HEK293 (cell line): Measurements from ENCODE around the gene DOK3.

Source experiments
- BCL11A ChIP-seq: fragments of 450-650 bp; formaldehyde crosslinking; IDR thresholded peaks from 2 replicates; pipeline ENCODE4 v1.5.1; 2016; ENCODE audit warnings: low read depth, missing biosample characterization, missing genetic modification characterization
- BCL11B ChIP-seq: fragments of 450-650 bp; formaldehyde crosslinking; IDR thresholded peaks from 2 replicates; pipeline ENCODE4 v1.5.1; 2016; ENCODE audit warnings: low read depth, missing biosample characterization, missing genetic modification characterization
- HOXC10 ChIP-seq: sonication (generic); formaldehyde crosslinking; IDR thresholded peaks from 2 replicates; pipeline ENCODE4 v1.8.1; 2023; ENCODE audit warnings: mild to moderate bottlenecking, missing genetic modification reagents
- KLF1 ChIP-seq: fragments of 450-650 bp; formaldehyde crosslinking; IDR thresholded peaks from 2 replicates; pipeline ENCODE4 v1.5.1; 2016; ENCODE audit warnings: missing biosample characterization, missing genetic modification characterization
- KLF9 ChIP-seq: fragments of 450-650 bp; formaldehyde crosslinking; IDR thresholded peaks from 2 replicates; pipeline ENCODE4 v1.5.1; 2016; ENCODE audit warnings: missing biosample characterization, missing genetic modification characterization, low read depth
- TCF7L2 ChIP-seq: IDR thresholded peaks from 2 replicates; pipeline ENCODE4 v1.6.1; 2011; ENCODE audit warnings: low read depth, mild to moderate bottlenecking, inconsistent platforms, low read length, moderate library complexity, borderline replicate concordance
- YY1 ChIP-seq: fragments of 450-650 bp; formaldehyde crosslinking; IDR thresholded peaks from 2 replicates; pipeline ENCODE4 v1.5.1; 2018; ENCODE audit warnings: missing biosample characterization, missing genetic modification characterization
- ZBTB8A ChIP-seq: fragments of 450-650 bp; formaldehyde crosslinking; IDR thresholded peaks from 2 replicates; pipeline ENCODE4 v1.5.1; 2016; ENCODE audit warnings: missing biosample characterization, missing genetic modification characterization
- ZNF19 ChIP-seq: fragments of 450-650 bp; formaldehyde crosslinking; IDR thresholded peaks from 2 replicates; pipeline ENCODE4; 2016; ENCODE audit warnings: missing biosample characterization, missing genetic modification characterization, low read depth
- ZNF274 ChIP-seq, 2 experiments: fragments of 200-500 bp in 1 of 2; fragments of 450-650 bp in 1 of 2; sonication (Bioruptor generic) in 1 of 2; formaldehyde crosslinking in 1 of 2; IDR thresholded peaks; 2 replicates each; pipeline versions ENCODE4 v1.5.1 to v1.6.1; 2014 to 2016; ENCODE audit warnings: borderline replicate concordance in 1 of 2, inconsistent platforms in 1 of 2, low read length in 1 of 2, missing biosample characterization in 1 of 2, missing genetic modification characterization in 1 of 2
- ZNF391 ChIP-seq: fragments of 450-650 bp; formaldehyde crosslinking; IDR thresholded peaks from 2 replicates; pipeline ENCODE4 v1.5.1; 2016; ENCODE audit warnings: low read depth, missing biosample characterization, missing genetic modification characterization, borderline replicate concordance
- ZNF426 ChIP-seq: fragments of 450-650 bp; formaldehyde crosslinking; IDR thresholded peaks from 2 replicates; pipeline ENCODE4 v1.5.1; 2017; ENCODE audit warnings: missing biosample characterization, missing genetic modification characterization, mild to moderate bottlenecking, inconsistent platforms, moderate library complexity
- ZNF48 ChIP-seq: fragments of 450-650 bp; formaldehyde crosslinking; IDR thresholded peaks from 2 replicates; pipeline ENCODE4 v1.5.1; 2016; ENCODE audit warnings: missing biosample characterization, missing genetic modification characterization
- ZNF510 ChIP-seq: fragments of 450-650 bp; formaldehyde crosslinking; IDR thresholded peaks from 2 replicates; pipeline ENCODE4 v1.5.1; 2018; ENCODE audit warnings: mild to moderate bottlenecking, missing genetic modification characterization, missing biosample characterization; ENCODE audit not compliant: insufficient replicate concordance
- ZNF560 ChIP-seq: fragments of 450-650 bp; formaldehyde crosslinking; IDR thresholded peaks from 2 replicates; pipeline ENCODE4 v1.5.1; 2017; ENCODE audit warnings: missing biosample characterization, missing genetic modification characterization, borderline replicate concordance
- ZNF571 ChIP-seq: fragments of 450-650 bp; formaldehyde crosslinking; IDR thresholded peaks from 2 replicates; pipeline ENCODE4 v1.5.0; 2017; ENCODE audit warnings: missing biosample characterization, missing genetic modification characterization
- ZNF701 ChIP-seq: fragments of 450-650 bp; formaldehyde crosslinking; IDR thresholded peaks from 2 replicates; pipeline ENCODE4 v1.5.1; 2016; ENCODE audit warnings: missing biosample characterization, missing genetic modification characterization
- ZNF776 ChIP-seq: fragments of 450-650 bp; formaldehyde crosslinking; IDR thresholded peaks from 2 replicates; pipeline ENCODE4 v1.5.0; 2017; ENCODE audit warnings: missing biosample characterization, missing genetic modification characterization, borderline replicate concordance
- ZNF792 ChIP-seq: fragments of 450-650 bp; formaldehyde crosslinking; IDR thresholded peaks from 2 replicates; pipeline ENCODE4 v1.5.1; 2016; ENCODE audit warnings: missing biosample characterization, missing genetic modification characterization
- ZNF837 ChIP-seq: fragments of 450-650 bp; formaldehyde crosslinking; IDR thresholded peaks from 2 replicates; pipeline ENCODE4 v1.5.1; 2016; ENCODE audit warnings: missing biosample characterization, missing genetic modification characterization
- TF ChIP-seq, protein P1 (sequence below): fragments of 450-650 bp; formaldehyde crosslinking; IDR thresholded peaks from 2 replicates; pipeline ENCODE4 v1.5.1; 2016; ENCODE audit warnings: missing biosample characterization, missing genetic modification characterization
- TF ChIP-seq, protein P2 (sequence below): fragments of 450-650 bp; formaldehyde crosslinking; IDR thresholded peaks from 2 replicates; pipeline ENCODE4 v1.5.1; 2017; ENCODE audit warnings: missing biosample characterization, missing genetic modification characterization
- TF ChIP-seq, protein P3 (sequence below): sonication (generic); formaldehyde crosslinking; IDR thresholded peaks from 2 replicates; pipeline ENCODE4 v1.8.1; 2022; ENCODE audit warnings: mild to moderate bottlenecking, moderate library complexity, missing genetic modification reagents

Gene DOK3

DNA sequence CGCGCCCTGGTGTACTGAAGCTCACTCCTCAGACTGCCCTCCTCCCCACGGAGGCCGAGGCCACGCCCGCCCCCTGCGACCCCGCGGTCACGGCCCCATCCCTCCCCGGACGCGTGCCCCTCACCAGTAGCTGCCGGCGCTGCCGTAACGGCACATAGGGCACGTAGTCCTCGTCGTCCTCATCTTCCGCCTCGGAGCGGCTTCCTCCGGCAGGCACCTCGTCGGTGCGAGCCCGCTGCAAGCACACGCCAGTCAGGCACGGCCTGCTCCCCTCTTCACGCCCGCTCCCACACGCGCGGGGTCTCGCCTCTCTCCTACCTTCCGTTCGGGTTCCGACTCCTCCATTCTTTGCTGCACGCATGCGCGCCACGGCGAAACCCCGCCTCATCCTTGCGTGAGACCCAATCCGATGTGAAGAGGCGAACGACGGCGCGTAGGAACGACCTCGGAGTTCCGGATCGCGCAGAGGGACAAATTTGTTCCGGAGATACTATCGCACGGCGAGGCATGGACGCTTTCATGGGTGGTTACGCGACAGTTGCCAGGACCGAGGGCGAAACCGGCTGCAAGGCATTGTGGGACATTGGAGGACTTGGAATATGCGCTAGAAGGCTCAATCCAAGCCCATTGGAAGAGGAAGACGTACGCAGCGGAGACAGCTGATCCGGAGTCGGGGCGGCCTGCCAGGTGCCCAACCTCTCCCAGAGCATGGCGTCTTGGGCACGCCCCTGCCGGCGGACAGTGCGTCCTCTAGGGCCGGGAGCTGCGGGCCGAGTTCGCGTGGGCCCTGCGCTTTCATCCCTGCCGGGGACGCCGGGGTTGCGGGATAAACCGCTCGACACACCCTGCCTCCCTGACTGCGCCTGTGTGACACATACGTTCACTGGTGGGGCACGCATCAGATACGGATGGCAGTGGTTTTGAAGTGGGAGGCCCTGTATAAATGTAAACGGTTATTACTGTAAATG is 7.3 kb upstream of the DOK3 start, which contains the start of gene DDX41 (continued):
- TF ChIP-seq ZNF776 (no peak), ZNF48 (no peak), ZNF274 (IDR thresholded peaks at IDR 0.05; ENCODE audit: low read length) (no peak), ZNF274 (tag by site-specific recombination; IDR thresholded peaks at IDR 0.05; ENCODE audit: borderline replicate concordance) (no peak), ZNF792 (tag by site-specific recombination) (no peak), TCF7L2 (no peak), ZNF426 (tag by site-specific recombination) (no peak), YY1 (peak; percentile 85; the same call in 1 of the 2 replicates), ZNF391 (tag by site-specific recombination) (peak; percentile 79; the same call in 1 of the 2 replicates), KLF9 (tag by site-specific recombination) (peak; percentile 98), ZBTB8A (peak; percentile 78), HOXC10 (CRISPR knock-in tag) (no peak), ZNF510 (tag by site-specific recombination) (no peak), ZNF560 (tag by site-specific recombination) (no peak), ZNF19 (no peak), ZNF571 (tag by site-specific recombination) (no peak), KLF1 (peak; percentile 85), ZNF701 (no peak), BCL11A (tag by site-specific recombination) (no peak), BCL11B (tag by site-specific recombination) (no peak), ZNF837 (tag by site-specific recombination) (0 out of 2 replicates have a peak, but pooled peaks have one; percentile 32)
- TF ChIP-seq, protein P1, sequence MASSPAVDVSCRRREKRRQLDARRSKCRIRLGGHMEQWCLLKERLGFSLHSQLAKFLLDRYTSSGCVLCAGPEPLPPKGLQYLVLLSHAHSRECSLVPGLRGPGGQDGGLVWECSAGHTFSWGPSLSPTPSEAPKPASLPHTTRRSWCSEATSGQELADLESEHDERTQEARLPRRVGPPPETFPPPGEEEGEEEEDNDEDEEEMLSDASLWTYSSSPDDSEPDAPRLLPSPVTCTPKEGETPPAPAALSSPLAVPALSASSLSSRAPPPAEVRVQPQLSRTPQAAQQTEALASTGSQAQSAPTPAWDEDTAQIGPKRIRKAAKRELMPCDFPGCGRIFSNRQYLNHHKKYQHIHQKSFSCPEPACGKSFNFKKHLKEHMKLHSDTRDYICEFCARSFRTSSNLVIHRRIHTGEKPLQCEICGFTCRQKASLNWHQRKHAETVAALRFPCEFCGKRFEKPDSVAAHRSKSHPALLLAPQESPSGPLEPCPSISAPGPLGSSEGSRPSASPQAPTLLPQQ (tag by site-specific recombination) = peak; percentile 93
- TF ChIP-seq, protein P2, sequence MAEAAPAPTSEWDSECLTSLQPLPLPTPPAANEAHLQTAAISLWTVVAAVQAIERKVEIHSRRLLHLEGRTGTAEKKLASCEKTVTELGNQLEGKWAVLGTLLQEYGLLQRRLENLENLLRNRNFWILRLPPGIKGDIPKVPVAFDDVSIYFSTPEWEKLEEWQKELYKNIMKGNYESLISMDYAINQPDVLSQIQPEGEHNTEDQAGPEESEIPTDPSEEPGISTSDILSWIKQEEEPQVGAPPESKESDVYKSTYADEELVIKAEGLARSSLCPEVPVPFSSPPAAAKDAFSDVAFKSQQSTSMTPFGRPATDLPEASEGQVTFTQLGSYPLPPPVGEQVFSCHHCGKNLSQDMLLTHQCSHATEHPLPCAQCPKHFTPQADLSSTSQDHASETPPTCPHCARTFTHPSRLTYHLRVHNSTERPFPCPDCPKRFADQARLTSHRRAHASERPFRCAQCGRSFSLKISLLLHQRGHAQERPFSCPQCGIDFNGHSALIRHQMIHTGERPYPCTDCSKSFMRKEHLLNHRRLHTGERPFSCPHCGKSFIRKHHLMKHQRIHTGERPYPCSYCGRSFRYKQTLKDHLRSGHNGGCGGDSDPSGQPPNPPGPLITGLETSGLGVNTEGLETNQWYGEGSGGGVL (tag by site-specific recombination) = no peak
- TF ChIP-seq, protein P3, sequence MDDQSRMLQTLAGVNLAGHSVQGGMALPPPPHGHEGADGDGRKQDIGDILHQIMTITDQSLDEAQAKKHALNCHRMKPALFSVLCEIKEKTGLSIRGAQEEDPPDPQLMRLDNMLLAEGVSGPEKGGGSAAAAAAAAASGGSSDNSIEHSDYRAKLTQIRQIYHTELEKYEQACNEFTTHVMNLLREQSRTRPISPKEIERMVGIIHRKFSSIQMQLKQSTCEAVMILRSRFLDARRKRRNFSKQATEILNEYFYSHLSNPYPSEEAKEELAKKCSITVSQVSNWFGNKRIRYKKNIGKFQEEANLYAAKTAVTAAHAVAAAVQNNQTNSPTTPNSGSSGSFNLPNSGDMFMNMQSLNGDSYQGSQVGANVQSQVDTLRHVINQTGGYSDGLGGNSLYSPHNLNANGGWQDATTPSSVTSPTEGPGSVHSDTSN (CRISPR knock-in tag) = no peak; the same call in 1 of the 2 replicates
